Right atrium auricular region (tissue), 2 donors: Measurements from ENCODE around the gene ASB1. TPM values are rescaled to one million over a fixed set of nuclear protein-coding genes. Genes with fewer than 3 reads are reported as not detected.

Experiments used
- DNase-seq: peaks from one replicate; pipeline ENCODE4 v3.0.0-alpha.2; 2019; ENCODE audit warnings: low spot score
- H3K27ac ChIP-seq, 2 donors: fragments of 200-600 bp; sonication (generic); 1 replicate in 1 of 2; 2 replicates in 1 of 2; pipeline ENCODE4 v1.5.1; 2016 to 2019
- H3K27me3 ChIP-seq, 2 donors: fragments of 200-600 bp; sonication (generic); one replicate each; pipeline versions ENCODE4 v1.5.1 to v1.6.0; 2017 to 2019
- H3K36me3 ChIP-seq: fragments of 200-600 bp; sonication (generic); one replicate; pipeline ENCODE4 v1.5.1; 2016
- H3K4me1 ChIP-seq, 2 donors: fragments of 200-600 bp; sonication (generic); one replicate each; pipeline versions ENCODE4 v1.5.1 to v1.6.0; 2017 to 2019
- H3K4me3 ChIP-seq, 2 donors: fragments of 200-600 bp; sonication (generic); 1 replicate in 1 of 2; 2 replicates in 1 of 2; pipeline ENCODE4 v1.5.1; 2017 to 2019; ENCODE audit warnings: mild to moderate bottlenecking in 1 of 2, moderate library complexity in 1 of 2
- H3K9me3 ChIP-seq, 2 donors: fragments of 200-600 bp; sonication (generic); one replicate each; pipeline ENCODE4 v1.5.1; 2019
- total RNA-seq, 2 donors: library from RNA; depleted of rRNA; stranded (reverse); fragments of >200 nt; gene quantifications; one replicate each; pipeline ENCODE4 v1.1.0, GENCODE V29; 2016
- TF ChIP-seq, protein P1 (sequence below), 2 donors: fragments of 200-600 bp; sonication (generic); IDR thresholded peaks; one replicate each; pipeline ENCODE4 v1.5.1; 2019; ENCODE audit warnings: antibody characterized with exemption in 2 of 2

The ASB1 gene
- total RNA-seq, 2 donors from 2014 or later = 32.3 to 43.6 TPM

- H3K27ac ChIP-seq = no peak overlapping the region
- TF ChIP-seq, protein P1, sequence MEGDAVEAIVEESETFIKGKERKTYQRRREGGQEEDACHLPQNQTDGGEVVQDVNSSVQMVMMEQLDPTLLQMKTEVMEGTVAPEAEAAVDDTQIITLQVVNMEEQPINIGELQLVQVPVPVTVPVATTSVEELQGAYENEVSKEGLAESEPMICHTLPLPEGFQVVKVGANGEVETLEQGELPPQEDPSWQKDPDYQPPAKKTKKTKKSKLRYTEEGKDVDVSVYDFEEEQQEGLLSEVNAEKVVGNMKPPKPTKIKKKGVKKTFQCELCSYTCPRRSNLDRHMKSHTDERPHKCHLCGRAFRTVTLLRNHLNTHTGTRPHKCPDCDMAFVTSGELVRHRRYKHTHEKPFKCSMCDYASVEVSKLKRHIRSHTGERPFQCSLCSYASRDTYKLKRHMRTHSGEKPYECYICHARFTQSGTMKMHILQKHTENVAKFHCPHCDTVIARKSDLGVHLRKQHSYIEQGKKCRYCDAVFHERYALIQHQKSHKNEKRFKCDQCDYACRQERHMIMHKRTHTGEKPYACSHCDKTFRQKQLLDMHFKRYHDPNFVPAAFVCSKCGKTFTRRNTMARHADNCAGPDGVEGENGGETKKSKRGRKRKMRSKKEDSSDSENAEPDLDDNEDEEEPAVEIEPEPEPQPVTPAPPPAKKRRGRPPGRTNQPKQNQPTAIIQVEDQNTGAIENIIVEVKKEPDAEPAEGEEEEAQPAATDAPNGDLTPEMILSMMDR (IDR thresholded peaks at IDR 0.05) = no peak
Observed at GRCh38 chr2:238487134-238487533, 60.4 kb downstream of the ASB1 start.

GRCh38 chr2:238487652-238488346, 61.1 kb downstream of the ASB1 start:
- TF ChIP-seq, protein P1 (IDR thresholded peaks at IDR 0.05) = no peak
- no peak for DNase-seq
- no peaks in the 10 kb centered on the region for H3K27me3 ChIP-seq
- no peaks in the 10 kb centered on the region for H3K4me1 ChIP-seq
- no peaks in the 10 kb centered on the region for H3K9me3 ChIP-seq
- no peak overlapping the region for H3K4me3 ChIP-seq
- no peak overlapping the region for H3K27ac ChIP-seq
- no peaks in the 10 kb centered on the region for H3K36me3 ChIP-seq

More at GRCh38 chr2:238487134-238487533, 60.4 kb downstream of the ASB1 start:
- Histone ChIP-seq H3K4me3 (no peak overlapping the region), H3K9me3 (no peaks in the 10 kb centered on the region), H3K36me3 (no peaks in the 10 kb centered on the region), H3K4me1 (no peaks in the 10 kb centered on the region), H3K27me3 (no peaks in the 10 kb centered on the region)
- DNase-seq = no peak

- no peaks in the 10 kb centered on the region for H3K4me1 ChIP-seq
- TF ChIP-seq, protein P1 (IDR thresholded peaks at IDR 0.05) = no peak
- H3K36me3 ChIP-seq = no peaks in the 10 kb centered on the region
- no peaks in the 10 kb centered on the region for H3K27me3 ChIP-seq
- no peak for DNase-seq
- no peak overlapping the region for H3K4me3 ChIP-seq
- H3K27ac ChIP-seq = no peak overlapping the region
- H3K9me3 ChIP-seq = no peaks in the 10 kb centered on the region
Observed at GRCh38 chr2:238488347-238488826, 61.7 kb downstream of the ASB1 start.

GRCh38 chr2:238489431-238489830, 62.7 kb downstream of the ASB1 start:
- Histone ChIP-seq H3K27ac (no peak overlapping the region), H3K4me3 (no peak overlapping the region), H3K27me3 (no peaks in the 10 kb centered on the region), H3K9me3 (no peaks in the 10 kb centered on the region), H3K4me1 (no peaks in the 10 kb centered on the region), H3K36me3 (no peaks in the 10 kb centered on the region)
- DNase-seq = no peak
- TF ChIP-seq, protein P1 (IDR thresholded peaks at IDR 0.05) = no peak

DNA sequence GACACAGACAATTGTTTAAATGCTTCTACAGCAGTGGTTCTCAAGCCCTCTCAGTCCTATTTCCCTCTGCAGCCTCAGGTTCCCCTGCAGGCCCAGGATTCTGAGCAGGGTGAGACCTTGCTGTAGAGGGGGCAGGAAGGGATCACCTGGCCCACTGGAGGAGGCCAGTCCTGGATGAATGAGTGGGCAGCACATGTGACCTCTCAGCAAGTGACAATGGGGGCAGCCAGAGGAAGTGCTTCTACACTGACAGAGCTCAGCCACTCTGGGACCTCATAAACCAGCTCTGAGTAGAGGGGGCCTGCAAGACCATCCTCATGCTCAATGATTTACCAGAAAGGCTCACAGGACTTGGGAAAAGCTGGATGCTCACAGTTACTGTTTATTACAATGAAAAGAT, 63.2 kb downstream of the ASB1 start:
- H3K27ac ChIP-seq = no peak overlapping the region
- no peaks in the 10 kb centered on the region for H3K4me1 ChIP-seq
- no peaks in the 10 kb centered on the region for H3K9me3 ChIP-seq
- no peak for DNase-seq
- no peak overlapping the region for H3K4me3 ChIP-seq
- TF ChIP-seq, protein P1 (IDR thresholded peaks at IDR 0.05) = no peak
- no peaks in the 10 kb centered on the region for H3K27me3 ChIP-seq
- H3K36me3 ChIP-seq = no peaks in the 10 kb centered on the region

- Histone ChIP-seq H3K36me3 (no peaks in the 10 kb centered on the region), H3K4me3 (no peak overlapping the region), H3K27ac (no peak overlapping the region), H3K9me3 (no peaks in the 10 kb centered on the region), H3K27me3 (no peaks in the 10 kb centered on the region), H3K4me1 (no peaks in the 10 kb centered on the region)
- no peak for DNase-seq
- TF ChIP-seq, protein P1 (IDR thresholded peaks at IDR 0.05) = no peak
Observed at GRCh38 chr2:238492840-238493239, 66.1 kb downstream of the ASB1 start.
